HG02642 (cell line): ENCODE measurements around the gene SNX13.
"Not testable (repeated sequence)": the region's sequence is repeated elsewhere in the genome, so short reads cannot be mapped to it uniquely, and the experiment has no call there.

Source experiments
- ATAC-seq: cut with Tn5 transposase; IDR thresholded peaks from one replicate; pipeline ENCODE4 v1.9.1; 2021; ENCODE audit warnings: mild to moderate bottlenecking; ENCODE audit not compliant: unreplicated experiment, poor library complexity

SNX13 gene

GRCh38 chr7:17856251-17856650, 84.0 kb downstream of the SNX13 start:
- ATAC-seq: no peak

- ATAC-seq: no peak
These were observed 85.1 kb downstream of the SNX13 start for GRCh38 chr7:17855202-17855601.

- ATAC-seq: no peak
These were observed 85.8 kb downstream of the SNX13 start for GRCh38 chr7:17854261-17855047.

GRCh38 chr7:17852361-17852760, 87.9 kb downstream of the SNX13 start:
- no peak for ATAC-seq

DNA sequence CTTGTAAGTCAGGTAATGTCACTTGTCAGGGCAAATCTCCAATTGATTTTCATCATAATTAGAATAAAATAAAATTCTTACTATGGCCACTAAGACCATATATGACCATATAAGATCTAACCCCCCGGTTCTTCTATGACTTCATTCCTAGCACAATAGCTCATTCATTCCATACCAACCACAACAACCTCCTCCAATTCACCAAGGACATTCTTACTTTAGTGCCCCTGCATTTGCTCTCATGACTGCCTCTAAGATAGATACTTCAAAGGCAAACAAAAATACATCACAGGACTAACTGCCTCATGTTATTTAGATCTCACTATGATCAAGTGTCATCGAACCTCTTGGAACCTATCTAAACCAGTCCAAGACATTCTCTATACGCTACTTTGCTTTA, 90.8 kb downstream of the SNX13 start:
- no peak for ATAC-seq

DNA sequence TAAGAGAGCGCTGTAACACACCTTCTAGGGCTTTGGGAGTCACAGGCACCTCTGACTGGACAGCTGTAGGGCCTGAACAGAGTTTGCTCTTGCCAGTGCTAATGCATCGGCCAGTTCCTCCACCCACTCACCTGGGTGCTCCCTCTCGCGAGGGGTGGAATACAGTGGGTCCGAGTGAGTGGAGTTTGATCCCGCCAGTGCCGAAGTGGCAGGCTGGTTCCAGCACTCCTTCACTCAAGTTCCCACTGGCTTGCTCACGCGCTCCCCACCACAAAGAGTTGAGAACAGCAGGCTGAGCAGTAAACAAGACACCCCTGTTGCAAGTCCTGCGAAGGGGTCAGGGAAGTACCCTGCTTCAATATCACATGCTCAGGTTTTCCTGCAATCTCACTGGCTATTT, 91.8 kb downstream of the SNX13 start:
- ATAC-seq: no peak

GRCh38 chr7:17846935-17847334, 93.4 kb downstream of the SNX13 start:
- no peak for ATAC-seq

- no peak for ATAC-seq
These were observed 95.1 kb downstream of the SNX13 start for GRCh38 chr7:17845197-17845547.

GRCh38 chr7:17844514-17845196, 95.6 kb downstream of the SNX13 start:
- no peak for ATAC-seq

DNA sequence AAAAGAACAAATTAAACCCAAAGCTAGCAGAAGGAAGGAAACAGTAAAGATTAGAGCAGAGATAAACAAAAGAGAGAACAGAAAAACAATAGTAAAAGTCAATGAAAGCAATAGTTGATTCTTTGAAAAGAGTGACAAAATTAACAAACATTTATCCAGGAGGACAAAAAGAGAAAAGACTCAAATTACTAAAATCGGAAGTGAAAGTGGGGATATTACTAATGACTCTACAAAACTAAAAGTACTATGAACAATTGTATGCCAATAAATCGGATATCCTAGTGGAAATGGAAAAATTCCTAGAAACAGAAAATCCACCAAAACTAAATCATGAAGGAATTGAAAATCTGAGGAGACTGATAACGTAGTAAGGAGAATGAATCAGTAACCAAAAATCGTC, 96.3 kb downstream of the SNX13 start:
- no peak for ATAC-seq

DNA sequence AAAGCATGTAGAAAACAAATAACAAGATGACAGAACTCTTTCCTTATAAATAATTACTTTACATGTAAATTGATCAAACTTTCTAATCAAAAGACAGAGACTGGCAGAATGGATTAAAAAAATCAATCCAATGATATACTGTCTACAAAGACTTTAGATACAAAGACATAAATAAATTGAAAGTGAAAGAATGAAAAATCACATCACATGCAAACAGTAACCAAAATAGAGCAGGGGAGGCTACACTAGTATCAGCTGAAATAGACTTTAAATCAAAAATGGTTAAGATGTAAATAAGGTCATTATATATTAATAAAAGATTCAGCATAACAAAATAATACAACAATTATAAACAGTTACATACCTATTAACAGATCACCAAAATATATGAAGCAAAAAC, 97.3 kb downstream of the SNX13 start:
- no peak for ATAC-seq

DNA sequence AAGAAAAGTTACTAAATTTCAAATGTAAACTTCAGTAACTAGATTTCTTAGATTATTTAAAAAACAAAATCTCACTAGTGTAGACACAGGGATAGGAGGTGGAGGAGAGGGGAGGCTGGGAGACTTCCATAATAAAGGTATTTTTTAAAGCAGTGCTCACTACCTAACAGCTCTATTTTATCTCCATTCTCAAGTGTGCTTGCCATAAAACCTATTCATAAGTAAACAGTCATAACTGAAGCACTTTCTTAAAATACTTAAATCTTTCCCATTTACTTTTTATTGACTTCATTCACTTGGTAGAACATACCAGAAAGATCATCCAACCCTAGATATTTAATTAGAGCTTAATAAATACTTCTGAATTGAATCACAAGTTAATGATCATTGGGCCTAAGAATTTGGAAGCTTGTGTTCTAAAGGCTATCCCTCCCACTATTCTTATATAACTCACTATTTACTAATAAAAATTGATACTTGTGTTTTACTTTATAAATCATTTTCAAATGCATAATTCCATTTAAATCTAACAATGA, 107.4 kb downstream of the SNX13 start:
- ATAC-seq: no peak

DNA sequence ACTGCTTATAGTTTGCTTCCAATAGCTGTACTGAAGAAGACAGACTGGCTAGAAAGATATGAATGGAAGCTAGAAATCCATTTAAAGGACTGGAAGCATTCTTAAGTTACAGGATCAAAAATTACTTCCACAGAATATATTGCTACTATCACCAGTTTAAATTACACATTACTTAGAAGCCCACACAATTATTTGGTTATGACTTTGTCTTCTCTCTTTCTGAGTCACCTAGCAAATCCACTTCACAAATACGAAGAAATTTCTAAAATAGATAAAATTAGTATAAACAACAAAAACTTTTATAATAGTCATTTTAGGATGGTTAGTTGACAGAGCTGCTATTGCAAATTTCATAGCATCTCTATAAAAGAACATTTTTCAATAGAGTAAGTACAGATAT, 108.1 kb downstream of the SNX13 start:
- ATAC-seq: no peak

- ATAC-seq: no peak
These were observed 110.1 kb downstream of the SNX13 start for GRCh38 chr7:17830206-17830605.

DNA sequence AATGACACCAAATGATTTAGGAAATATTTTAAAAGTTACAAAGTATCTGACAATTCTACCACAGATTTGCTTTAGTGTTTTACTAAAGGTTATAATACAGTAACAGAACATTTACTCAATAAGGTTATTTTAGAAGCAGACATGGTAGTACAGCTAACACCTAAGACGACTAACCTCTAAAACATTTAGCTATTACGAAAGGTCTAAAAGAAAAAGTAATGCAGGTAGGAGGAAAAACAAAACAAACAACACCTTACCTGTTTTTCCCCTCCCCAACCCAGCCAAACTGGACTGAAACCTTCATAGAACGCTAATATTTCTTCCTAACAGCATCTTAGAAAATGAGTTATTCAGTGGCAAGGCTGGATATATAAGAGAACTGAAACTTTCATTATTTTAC, 111.3 kb downstream of the SNX13 start:
- ATAC-seq: no peak

- ATAC-seq: no peak
These were observed 117.6 kb downstream of the SNX13 start for GRCh38 chr7:17822547-17823173.

- no peak for ATAC-seq
These were observed 123.4 kb downstream of the SNX13 start for GRCh38 chr7:17816903-17817302.

GRCh38 chr7:17815318-17815717, 125.0 kb downstream of the SNX13 start:
- no peak for ATAC-seq

DNA sequence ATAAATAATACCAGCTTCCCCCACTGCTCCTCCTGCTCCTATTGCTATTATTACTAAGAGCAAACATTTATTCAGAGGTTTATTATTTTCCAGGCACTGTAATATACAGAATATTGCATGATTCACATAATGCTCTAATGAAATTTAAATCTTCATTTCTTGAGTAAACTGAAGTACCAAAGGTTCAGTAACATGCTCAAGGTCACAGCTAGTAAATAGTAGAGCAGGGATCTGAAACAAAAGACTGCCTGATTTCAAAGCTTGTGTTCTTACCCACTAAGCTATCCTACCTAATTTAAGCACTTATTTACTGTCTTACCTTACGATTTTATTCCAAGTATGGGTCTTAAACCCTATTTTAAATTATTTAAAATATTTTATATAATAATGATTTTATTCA, 126.2 kb downstream of the SNX13 start:
- ATAC-seq: no peak

DNA sequence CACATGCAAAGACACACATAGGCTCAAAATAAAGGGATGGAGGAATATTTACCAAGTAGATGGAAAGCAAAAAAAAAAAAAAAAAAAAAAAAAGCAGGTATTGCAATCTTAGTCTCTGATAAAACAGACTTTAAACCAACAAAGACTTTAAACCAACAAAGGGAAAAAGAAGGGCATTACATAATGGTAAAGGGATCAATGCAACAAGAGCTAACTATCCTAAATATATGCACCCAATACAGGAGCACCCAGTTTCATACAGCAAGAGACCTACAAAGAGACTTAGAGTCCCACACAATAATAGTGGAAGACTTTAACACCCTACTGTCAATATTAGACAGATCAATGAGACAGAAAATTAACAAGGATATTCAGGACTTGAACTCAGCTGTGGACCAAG, 131.1 kb downstream of the SNX13 start:
- not testable (repeated sequence) for ATAC-seq

DNA sequence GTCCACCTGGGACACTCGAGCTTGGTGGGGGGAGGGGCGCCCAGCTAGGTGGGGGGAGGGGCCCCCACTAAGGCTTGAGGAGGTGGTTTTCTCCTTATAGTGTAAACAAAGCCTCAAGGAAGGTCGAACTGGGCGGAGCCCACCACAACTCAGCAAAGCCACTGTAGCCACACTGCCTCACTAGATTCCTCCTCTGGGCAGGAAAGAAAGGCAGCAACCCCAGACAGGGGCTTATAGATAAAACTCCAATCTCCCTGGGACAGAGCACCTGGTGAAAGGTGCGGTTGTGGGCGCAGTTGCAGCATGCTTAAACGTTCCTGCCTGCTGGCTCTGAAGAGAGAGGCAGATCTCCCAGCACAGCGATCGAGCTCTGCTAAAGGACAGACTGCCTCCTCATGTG, 133.1 kb downstream of the SNX13 start:
- ATAC-seq: no peak
